GM12892 (cell line): ENCODE results near the gene EPB41.

Source experiments
- POLR2A ChIP-seq: IDR thresholded peaks from 2 replicates; pipeline ENCODE4 v1.6.1; 2011; ENCODE audit warnings: low read depth, low read length, control low read depth
- POLR2AphosphoS5 ChIP-seq: IDR thresholded peaks from 2 replicates; pipeline ENCODE4 v1.6.1; 2011; ENCODE audit warnings: low read depth, low read length, control low read depth
- TAF1 ChIP-seq: IDR thresholded peaks from 2 replicates; pipeline ENCODE4 v1.6.1; 2011; ENCODE audit warnings: low read depth, mild to moderate bottlenecking, control low read depth, low read length, borderline replicate concordance

DNA sequence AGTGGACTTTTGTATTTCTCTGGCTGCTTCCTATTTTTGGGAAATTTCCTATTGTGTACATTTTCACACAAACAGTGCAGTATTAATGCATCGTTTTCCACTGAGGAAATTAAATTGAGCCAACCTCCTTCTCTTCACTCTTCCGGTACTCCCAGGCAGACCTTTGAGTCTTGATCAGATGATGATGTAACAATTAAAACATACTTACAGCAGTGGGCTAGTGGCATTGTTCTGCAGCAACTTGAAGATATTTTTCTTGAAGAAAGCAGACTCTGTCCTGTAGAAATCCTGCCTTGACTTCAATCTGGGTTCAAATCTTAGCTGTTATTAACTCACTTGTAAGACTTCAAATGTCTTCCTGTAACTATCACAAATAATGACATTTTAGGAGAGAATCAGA, 228.3 kb downstream of the EPB41 start:
- no peak for TF ChIP-seq POLR2AphosphoS5
- no peak for TF ChIP-seq POLR2A
- TF ChIP-seq TAF1, result no peak
